ENCODE data around the gene THY1. TPM values are rescaled to one million over a fixed set of nuclear protein-coding genes. Genes with fewer than 3 reads are reported as not detected.

Gene THY1
- total RNA-seq, 1 experiment from 2014 or later = 13.7 TPM

- Histone ChIP-seq H3K9me3 (ENCODE audit: control insufficient read depth, insufficient read depth, low read depth, low read length) (no peaks in the 10 kb centered on the region), H3K4me3 (ENCODE audit: low read depth in 2 of 2, low read length in 2 of 2) (no peak overlapping the region), H3K36me3 (ENCODE audit: control insufficient read depth, insufficient read depth, low read length) (no peaks in the 10 kb centered on the region), H3K4me1 (ENCODE audit: control insufficient read depth, insufficient read depth, low read length) (no peaks in the 10 kb centered on the region), H3K27me3 (ENCODE audit: control insufficient read depth, insufficient read depth, low read length) (no peaks in the 10 kb centered on the region), H3K27ac (ENCODE audit: low read length) (no peak overlapping the region)
- DNase-seq (ENCODE audit: low read depth, low spot score) (no peak), ATAC-seq (no peak)
- in situ Hi-C loops (cut with HindIII; ENCODE audit: low pct_unique_long_range_greater_than_20kb, low sequenced_read_pairs) (no loop called here), intact Hi-C loops (cut with micrococcal nuclease; ENCODE audit: unreplicated experiment) (no loop called here)
- BruUV-seq (replicated peaks) = no TSS peak
- CTCF ChIA-PET = no interaction called here
- POLR2A ChIA-PET = no interaction called here
- TF ChIP-seq POLR2AphosphoS5 (IDR thresholded peaks at IDR 0.05; ENCODE audit: low read depth, low read length) = no peak
- TF ChIP-seq REST (IDR thresholded peaks at IDR 0.05; ENCODE audit: insufficient read depth in 1 of 2, low read depth in 2 of 2, low read length in 1 of 2) = no peak
- no peak for TF ChIP-seq SIN3A (IDR thresholded peaks at IDR 0.05; ENCODE audit: borderline replicate concordance, insufficient read depth, low read depth, low read length)
- TF ChIP-seq CTCF (IDR thresholded peaks at IDR 0.05) = no peak
- TF ChIP-seq TCF7L2 (IDR thresholded peaks at IDR 0.05; ENCODE audit: low read depth, low read length) = no peak
These were observed 27.8 kb upstream of the THY1 start for GRCh38 chr11:119450590-119451326.

GRCh38 chr11:119449498-119449897 lies 26.5 kb upstream of the THY1 start:
- Histone ChIP-seq H3K9me3 (ENCODE audit: control insufficient read depth, insufficient read depth, low read depth, low read length) (no peaks in the 10 kb centered on the region), H3K36me3 (ENCODE audit: control insufficient read depth, insufficient read depth, low read length) (no peaks in the 10 kb centered on the region), H3K4me3 (ENCODE audit: low read depth in 2 of 2, low read length in 2 of 2) (no peak overlapping the region), H3K27me3 (ENCODE audit: control insufficient read depth, insufficient read depth, low read length) (no peaks in the 10 kb centered on the region), H3K27ac (ENCODE audit: low read length) (no peak overlapping the region), H3K4me1 (ENCODE audit: control insufficient read depth, insufficient read depth, low read length) (no peaks in the 10 kb centered on the region)
- ChIA-PET POLR2A (no interaction called here), CTCF (no interaction called here)
- BruUV-seq (replicated peaks) = no TSS peak
- DNase-seq (ENCODE audit: low read depth, low spot score) = no peak
- TF ChIP-seq POLR2AphosphoS5 (IDR thresholded peaks at IDR 0.05; ENCODE audit: low read depth, low read length) (no peak), SIN3A (IDR thresholded peaks at IDR 0.05; ENCODE audit: borderline replicate concordance, insufficient read depth, low read depth, low read length) (no peak), REST (IDR thresholded peaks at IDR 0.05; ENCODE audit: insufficient read depth in 1 of 2, low read depth in 2 of 2, low read length in 1 of 2) (no peak), TCF7L2 (IDR thresholded peaks at IDR 0.05; ENCODE audit: low read depth, low read length) (no peak), CTCF (IDR thresholded peaks at IDR 0.05) (no peak)
- no peak for ATAC-seq
- in situ Hi-C loops (cut with HindIII; ENCODE audit: low pct_unique_long_range_greater_than_20kb, low sequenced_read_pairs) = no loop called here
- intact Hi-C loops (cut with micrococcal nuclease; ENCODE audit: unreplicated experiment) = no loop called here
